ENCODE results near the gene ASCL3. TPM values are rescaled to one million over a fixed set of nuclear protein-coding genes. Genes with fewer than 3 reads are reported as not detected.

Gene ASCL3
- total and polyA plus RNA-seq, 2 of the 8 experiments (the other 6 are each of a cell fraction or from before 2014, with no cell fraction given) = not detected

GRCh38 chr11:8925711-8926110 lies 17.1 kb downstream of the ASCL3 start:
- H3K9ac ChIP-seq (replicated peaks in 1 of 4; ENCODE audit: extremely low read depth in 1 of 4, low read depth in 3 of 4, low read length in 3 of 4) = no peak overlapping the region
- FAIRE-seq = no peak
- H3K23ac ChIP-seq (ENCODE audit: insufficient read length) = no peak overlapping the region
- no peak overlapping the region for H2BK15ac ChIP-seq (ENCODE audit: low read length)
- ChIA-PET POLR2A (ENCODE audit: partially characterized antibody) (interaction anchor here (0.9 to 1.2 kb wide), 2 partner anchors 8 to 14 kb away, joined by 3 read pairs; no protein-coding TSS in a partner anchor), CTCF (ENCODE audit: partially characterized antibody) (interaction anchor here (1.1 to 3.4 kb wide), 4 partner anchors 11 to 38 kb away, joined by 3 to 20 read pairs (median 8); no protein-coding TSS in a partner anchor)
- no peak overlapping the region for H2BK120ac ChIP-seq (replicated peaks; ENCODE audit: low read depth, low read length)
- no peak overlapping the region for H3K56ac ChIP-seq (replicated peaks; ENCODE audit: insufficient read length, low read depth, low read length)
- no peaks in the 10 kb centered on the region for H3K23me2 ChIP-seq (ENCODE audit: low read depth, low read length)
- H3K27ac ChIP-seq (ENCODE audit: low read depth, low read length) = no peak overlapping the region
- no peak overlapping the region for H3K4ac ChIP-seq (replicated peaks; ENCODE audit: insufficient read length, low read depth, low read length)
- no peak overlapping the region for H2AK5ac ChIP-seq (ENCODE audit: low read depth, low read length)
- no peak overlapping the region for H2BK20ac ChIP-seq (ENCODE audit: low read length)
- H3K4me2 ChIP-seq (ENCODE audit: insufficient read depth in 1 of 2, low read depth in 2 of 2, low read length in 2 of 2) = no peak overlapping the region
- no peaks in the 10 kb centered on the region; the same call in 1 of the 2 replicates for H3K79me1 ChIP-seq (ENCODE audit: low read depth, low read length)
- peaks cover 4 to 19% (median 8%) of the 10 kb centered on the region in 4 experiments; a peak in 6 of 8 replicates for H3K36me3 ChIP-seq (ENCODE audit: control insufficient read depth in 2 of 4, insufficient read depth in 4 of 4, low read length in 3 of 4)
- H3K14ac ChIP-seq (ENCODE audit: insufficient read length) = no peak overlapping the region
- no peak overlapping the region for H3K18ac ChIP-seq (ENCODE audit: extremely low read depth, low read length)
- H2AFZ ChIP-seq (ENCODE audit: low read length) = no peak overlapping the region
- no peaks in the 10 kb centered on the region for H3K9me3 ChIP-seq (ENCODE audit: insufficient read depth in 2 of 2, low read depth in 1 of 2, low read length in 1 of 2)
- H2BK12ac ChIP-seq (ENCODE audit: low read depth, low read length) = no peak overlapping the region
- H4K5ac ChIP-seq (ENCODE audit: insufficient read length, low read depth, low read length) = no peak overlapping the region
- H4K91ac ChIP-seq (replicated peaks; ENCODE audit: insufficient read length, low read length) = no peak overlapping the region
- H4K20me1 ChIP-seq (replicated peaks in 1 of 2; ENCODE audit: control insufficient read depth in 1 of 2, insufficient read depth in 2 of 2, low read length in 2 of 2) = no peaks in the 10 kb centered on the region
- H4K8ac ChIP-seq (ENCODE audit: extremely low read depth, insufficient read depth, low read length) = no peak overlapping the region
- no peak overlapping the region for H3K4me3 ChIP-seq (ENCODE audit: extremely low read depth in 1 of 4, insufficient read depth in 2 of 4, low read depth in 3 of 4, low read length in 4 of 4)
- H2BK5ac ChIP-seq (ENCODE audit: low read depth, low read length) = no peak overlapping the region
- no peak for DNase-seq (ENCODE audit: low read depth in 1 of 2, low spot score in 2 of 2)
- no peaks in the 10 kb centered on the region for H3K4me1 ChIP-seq (replicated peaks in 1 of 4; ENCODE audit: control insufficient read depth in 3 of 4, insufficient read depth in 4 of 4, low read length in 3 of 4)
- 95% methylated on average over 5 of the region's 5 CpGs; no CpG with 5 or more reads in 1 of the 2 experiments for whole genome bisulfite sequencing, 2 experiments (ENCODE audit: extremely low coverage in 1 of 2, insufficient coverage in 1 of 2, insufficient read length in 1 of 2, insufficient replicate concordance in 2 of 2, low coverage in 1 of 2, low lambda C conversion rate in 2 of 2, missing lambda C conversion rate in 1 of 2)
- no peaks in the 10 kb centered on the region for H3K79me2 ChIP-seq (ENCODE audit: control insufficient read depth in 1 of 2, insufficient read depth in 2 of 2, low read length in 2 of 2)
- H3K27me3 ChIP-seq (replicated peaks in 1 of 4; ENCODE audit: control insufficient read depth in 3 of 4, extremely low read depth in 1 of 4, insufficient read depth in 3 of 4, low read length in 3 of 4) = no peaks in the 10 kb centered on the region
- TF ChIP-seq NRF1 (IDR thresholded peaks at IDR 0.05; ENCODE audit: low read depth, low read length) = no peak
- no peak for TF ChIP-seq MAX (IDR thresholded peaks at IDR 0.05)

Data from H1 (cell line).